GM12878 (cell line): Measurements from ENCODE around the gene HIVEP3. TPM values are rescaled to one million over a fixed set of nuclear protein-coding genes. Genes with fewer than 3 reads are reported as not detected.

Experiments used
- ATAC-seq: fragments of 200-7000 bp; cut with Tn5 transposase; 3 replicates; pipeline ENCODE4 v1.9.1; 2020; ENCODE audit warnings: mild to moderate bottlenecking, moderate library complexity
- BruUV-seq: library from RNA; stranded (reverse); fragments of 400-500 nt; replicated peaks from 2 replicates; lab custom pipeline; 2021; lab: Mats Ljungman, UMichigan
- CTCF ChIA-PET: fragments of 300-600 bp; sonication (Branson Sonifier 250); formaldehyde crosslinking; extraction: SDS; loops from one replicate; lab custom pipeline; 2021; ENCODE audit warnings: inconsistent platforms; lab: Yijun Ruan, JAX
- POLR2A ChIA-PET: fragments of 350-600 bp; formaldehyde crosslinking; extraction: SDS; loops from one replicate; lab custom pipeline; 2021; ENCODE audit warnings: inconsistent platforms; lab: Charles Lee
- RAD21 ChIA-PET: fragments of 300-600 bp; sonication (Branson Sonifier 250); formaldehyde crosslinking; loops from one replicate; lab custom pipeline; 2023; ENCODE audit warnings: antibody characterized with exemption; ENCODE audit not compliant: unreplicated experiment; lab: Charles Lee
- SMC1A ChIA-PET: fragments of 300-600 bp; sonication (Branson Sonifier 250); formaldehyde crosslinking; loops from one replicate; lab custom pipeline; 2023; ENCODE audit not compliant: unreplicated experiment, uncharacterized antibody; lab: Charles Lee
- DNase-seq: peaks from one replicate; pipeline ENCODE4 v3.0.0-alpha.2; 2011; ENCODE audit warnings: low read depth, low spot score
- FAIRE-seq: peaks from 3 replicates; lab custom pipeline; 2011; peaks lifted over from hg19 to GRCh38; lab: Jason Lieb, UNC
- H2AFZ ChIP-seq: 2 replicates; pipeline ENCODE4 v1.6.0; 2011; ENCODE audit warnings: low read depth, low read length, control low read depth; ENCODE audit not compliant: control insufficient read depth
- H3K27ac ChIP-seq: 2 replicates; pipeline ENCODE4 v1.5.1; 2011; ENCODE audit warnings: control low read depth; ENCODE audit not compliant: control insufficient read depth, insufficient read depth
- H3K27me3 ChIP-seq, 2 experiments: replicated peaks in 1 of 2; 2 replicates each; pipeline versions ENCODE4 v1.6.0 to v1.6.1; 2011; ENCODE audit warnings: low read length in 1 of 2; ENCODE audit not compliant: control insufficient read depth in 2 of 2, insufficient read depth in 2 of 2
- H3K36me3 ChIP-seq, 2 experiments: 2 replicates each; pipeline ENCODE4 v1.5.1; 2011; ENCODE audit warnings: low read length in 1 of 2; ENCODE audit not compliant: control insufficient read depth in 2 of 2, insufficient read depth in 2 of 2
- H3K4me1 ChIP-seq: 2 replicates; pipeline ENCODE4 v1.6.1; 2011; ENCODE audit warnings: mild to moderate bottlenecking, low read length, moderate library complexity, mixed read lengths; ENCODE audit not compliant: control insufficient read depth, insufficient read depth
- H3K4me2 ChIP-seq: 2 replicates; pipeline ENCODE4 v1.6.0; 2011; ENCODE audit warnings: control low read depth; ENCODE audit not compliant: control insufficient read depth, insufficient read depth
- H3K4me3 ChIP-seq: fragments of 200-600 bp; sonication (generic); 2 replicates; pipeline ENCODE4 v1.5.1; 2016
- H3K79me2 ChIP-seq: 2 replicates; pipeline ENCODE4 v1.6.0; 2011; ENCODE audit warnings: low read length; ENCODE audit not compliant: control insufficient read depth, insufficient read depth
- H3K9ac ChIP-seq: 2 replicates; pipeline ENCODE4 v1.8.0; 2011; ENCODE audit warnings: low read length, control low read depth, mixed read lengths; ENCODE audit not compliant: control insufficient read depth, insufficient read depth
- H3K9me3 ChIP-seq: replicated peaks from 3 replicates; pipeline ENCODE4 v1.5.1; 2011; ENCODE audit warnings: mild to moderate bottlenecking, low read length; ENCODE audit not compliant: control insufficient read depth, insufficient read depth
- H4K20me1 ChIP-seq: 2 replicates; pipeline ENCODE4 v1.6.0; 2011; ENCODE audit not compliant: control insufficient read depth, insufficient read depth
- BHLHE40 ChIP-seq, 2 experiments: fragments of 450-650 bp in 1 of 2; IDR thresholded peaks; 2 replicates each; pipeline ENCODE4 v1.6.1; 2011 to 2017; ENCODE audit warnings: low read depth in 2 of 2, borderline replicate concordance in 1 of 2, improper control_type of control experiment in 1 of 2, low read length in 1 of 2, mild to moderate bottlenecking in 1 of 2
- CBX5 ChIP-seq: sonication (generic); IDR thresholded peaks from 2 replicates; pipeline ENCODE4 v1.6.1; 2016; ENCODE audit warnings: low read depth, moderate library complexity, mild to moderate bottlenecking, inconsistent platforms
- MXI1 ChIP-seq: fragments of 150-350 bp; IDR thresholded peaks from 2 replicates; pipeline ENCODE4 v1.6.1; 2011; ENCODE audit warnings: low read depth, mild to moderate bottlenecking, inconsistent platforms, low read length, improper control_type of control experiment
- RAD21 ChIP-seq: IDR thresholded peaks from 2 replicates; pipeline ENCODE4 v1.6.1; 2011; ENCODE audit warnings: mild to moderate bottlenecking, low read depth, low read length, moderate library complexity; ENCODE audit not compliant: insufficient read depth
- STAT1 ChIP-seq: fragments of 450-650 bp; conservative IDR thresholded peaks from 2 replicates; pipeline ENCODE4 v1.6.1; 2014; ENCODE audit warnings: antibody characterized with exemption, mild to moderate bottlenecking
- WRNIP1 ChIP-seq: IDR thresholded peaks from 2 replicates; pipeline ENCODE4 v1.6.1; 2011; ENCODE audit warnings: low read depth, low read length, improper control_type of control experiment, borderline replicate concordance
- ZBTB40 ChIP-seq: fragments of 450-650 bp; IDR thresholded peaks from 2 replicates; pipeline ENCODE4 v1.6.1; 2016; ENCODE audit warnings: mild to moderate bottlenecking, moderate library complexity, borderline replicate concordance
- WGBS: methylation state at CpG from one replicate; pipeline ENCODE4 v1.1.6; 2016; ENCODE audit warnings: low lambda C conversion rate; ENCODE audit not compliant: insufficient replicate concordance, insufficient coverage; ENCODE audit errors: missing lambda C conversion rate; 5-methylcytosine and 5-hydroxymethylcytosine counted together
- in situ Hi-C: fragments of 300-500 bp; cut with MboI; formaldehyde crosslinking; loops from 9 replicates; pipeline ENCODE4 v1.14.3; 2018; ENCODE audit warnings: mixed read lengths
- intact Hi-C: fragments of 100-400 bp; cut with micrococcal nuclease; formaldehyde crosslinking; loops from one replicate; pipeline ENCODE4 v1.14.2; 2022; ENCODE audit not compliant: unreplicated experiment
- polyA plus RNA-seq, 11 experiments: library from polyadenylated mRNA; depleted of rRNA in 4 of 11; unstranded in 6 of 11; stranded (reverse) in 5 of 11; fragments of >200 nt; fragmentation: Nextera tagmentation in 4 of 11; fragmentation: Illumina TruSeq in 1 of 11; extraction: Ambion mirVana in 4 of 11; extraction: Trizol in 1 of 11; gene quantifications; 1 replicate in 1 of 11; 2 replicates in 10 of 11; pipeline versions ENCODE4 v1.2.1 to v1.2.3, GENCODE V29; 2011 to 2016; ENCODE audit warnings: inconsistent platforms in 2 of 11, missing spikeins in 2 of 11, low read depth in 1 of 11
- total RNA-seq, 4 experiments: library from RNA; depleted of rRNA in 3 of 4; stranded (reverse); fragments of >200 nt in 3 of 4; fragmentation: Illumina TruSeq in 1 of 4; extraction: Trizol in 1 of 4; gene quantifications; 2 replicates each; pipeline versions ENCODE4 v1.2.1 to v1.2.3, GENCODE V29; 2013 to 2021

The HIVEP3 gene
- total and polyA plus RNA-seq, 10 of the 15 experiments (the other 5 are each of a cell fraction or from before 2014, with no cell fraction given): 1.8 to 13.6 (median 3.8) TPM

GRCh38 chr1:41528726-41529605, 389.8 kb downstream of the HIVEP3 start:
- FAIRE-seq: no peak
- ChIA-PET CTCF (no interaction called here), SMC1A (no interaction called here), POLR2A (no interaction called here), RAD21 (no interaction called here)
- no TSS peak for BruUV-seq
- H3K4me1 ChIP-seq: no peaks in the 10 kb centered on the region
- no peak overlapping the region for H3K4me2 ChIP-seq
- 83% methylated on average over 4 of the region's 7 CpGs for WGBS
- H3K27me3 ChIP-seq: no peaks in the 10 kb centered on the region
- intact Hi-C loops (no loop called here), in situ Hi-C loops (no loop called here)
- no peaks in the 10 kb centered on the region for H3K79me2 ChIP-seq
- no peak for TF ChIP-seq CBX5
- no peak for TF ChIP-seq STAT1
- TF ChIP-seq WRNIP1: no peak
- TF ChIP-seq MXI1: no peak
- no peak for TF ChIP-seq BHLHE40 (IDR thresholded peaks at IDR 0.05; ENCODE audit: borderline replicate concordance in 1 of 2, low read depth in 2 of 2, low read length in 1 of 2)
- no peak for TF ChIP-seq ZBTB40
- TF ChIP-seq RAD21: no peak
- no peak overlapping the region for H2AFZ ChIP-seq
- H3K4me3 ChIP-seq: no peak overlapping the region
- no peaks in the 10 kb centered on the region for H4K20me1 ChIP-seq
- H3K27ac ChIP-seq: no peak overlapping the region
- no peak for DNase-seq
- no peaks in the 10 kb centered on the region; a peak in 1 of 4 replicates for H3K36me3 ChIP-seq
- H3K9ac ChIP-seq: no peak overlapping the region
- no peak for ATAC-seq
- H3K9me3 ChIP-seq: no peaks in the 10 kb centered on the region; the same call in 1 of the 3 replicates
